ENCODE results near the gene DOK3. TPM values are rescaled to one million over a fixed set of nuclear protein-coding genes. Genes with fewer than 3 reads are reported as not detected.
A peak's percentile ranks its signal among the peaks of the same experiment; 100 is the strongest.

The DOK3 gene
- polyA plus RNA-seq, 4 donors, result 3.1 to 6.0 (median 4.1) TPM

- DNase-seq (no peak), FAIRE-seq (no peak)
- peaks cover 0 to 19% (median 0%) of the 10 kb centered on the region in 3 donors for H3K27me3 ChIP-seq (ENCODE audit: control insufficient read depth in 3 of 3, insufficient read depth in 3 of 3, low read length in 3 of 3)
- no peaks in the 10 kb centered on the region for H3K9me3 ChIP-seq (ENCODE audit: control insufficient read depth in 2 of 2, insufficient read depth in 1 of 2, low read depth in 1 of 2, low read length in 1 of 2)
- H3K36me3 ChIP-seq (ENCODE audit: control insufficient read depth in 3 of 3, insufficient read depth in 2 of 3, low read depth in 1 of 3, low read length in 3 of 3), result peaks cover 0 to 23% (median 0%) of the 10 kb centered on the region in 3 donors
- peaks cover 0 to 17% (median 0%) of the 10 kb centered on the region in 3 donors for H3K4me1 ChIP-seq (ENCODE audit: control insufficient read depth in 3 of 3, insufficient read depth in 2 of 3, low read depth in 1 of 3, low read length in 2 of 3)
- H3K4me3 ChIP-seq (ENCODE audit: low read depth in 1 of 3, low read length in 3 of 3), result peak overlapping the region in 1 of 3 donors; percentile 68
- WGBS, 3 donors, result 31 to 51% (median 48%) methylated on average over 7 of the region's 7 CpGs
- no peak overlapping the region for H3K27ac ChIP-seq (ENCODE audit: low read depth in 1 of 3, low read length in 2 of 3)
These were observed 35.6 kb downstream of the DOK3 start for GRCh38 chr5:177474002-177474476.

DNA sequence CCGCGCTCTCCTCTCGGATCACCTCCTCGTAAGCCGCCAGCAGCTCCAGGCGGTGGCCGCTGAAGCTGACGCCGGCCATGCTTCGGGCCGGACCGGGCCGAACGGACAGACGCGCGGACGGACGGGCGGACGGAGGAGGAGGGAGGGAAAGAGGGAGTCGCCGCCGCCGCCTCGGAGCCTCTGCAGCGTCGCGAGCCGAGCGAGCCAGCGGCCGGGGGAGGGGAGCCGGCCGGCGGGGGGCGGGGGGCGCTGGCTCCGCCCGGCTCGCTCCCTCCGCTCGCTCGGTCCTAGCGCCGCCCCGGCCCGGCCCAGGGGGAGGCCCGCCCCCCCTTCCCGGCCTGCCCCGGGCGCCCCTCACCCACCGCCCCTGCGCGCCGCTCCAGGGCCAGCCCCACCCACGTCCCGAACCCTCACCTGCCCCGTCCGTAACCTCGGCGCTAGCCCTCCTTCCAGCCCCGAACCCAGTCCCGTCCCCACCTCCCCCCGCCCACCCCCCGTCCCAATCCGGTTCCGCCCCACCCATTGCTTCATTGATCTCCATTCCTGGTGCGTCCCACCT lies 36.1 kb downstream of the DOK3 start, which contains the start of gene DBN1:
Gene DBN1, minus strand, starts transcription at position 192 of the 559 bp plus-strand sequence. Its CDS starts 113 bp downstream, at position 79.
- 3% methylated on average over 22 to 66 of the region's 69 CpGs for WGBS, 3 donors
- Histone ChIP-seq H3K27me3 (ENCODE audit: control insufficient read depth in 3 of 3, insufficient read depth in 3 of 3, low read length in 3 of 3) (peaks cover 0 to 19% (median 0%) of the 10 kb centered on the region in 3 donors), H3K4me3 (ENCODE audit: low read depth in 1 of 3, low read length in 3 of 3) (peak within 1 kb of the TSS; percentile 60 to 68 (median 65)), H3K9me3 (ENCODE audit: control insufficient read depth in 2 of 2, insufficient read depth in 1 of 2, low read depth in 1 of 2, low read length in 1 of 2) (no peaks in the 10 kb centered on the region), H3K36me3 (ENCODE audit: control insufficient read depth in 3 of 3, insufficient read depth in 2 of 3, low read depth in 1 of 3, low read length in 3 of 3) (peaks cover 0 to 27% (median 0%) of the 10 kb centered on the region in 3 donors), H3K27ac (ENCODE audit: low read depth in 1 of 3, low read length in 2 of 3) (no peak within 1 kb of the TSS), H3K4me1 (ENCODE audit: control insufficient read depth in 3 of 3, insufficient read depth in 2 of 3, low read depth in 1 of 3, low read length in 2 of 3) (peaks cover 0 to 17% (median 0%) of the 10 kb centered on the region in 3 donors)
- DNase-seq (peak in 1 of 2 donors; percentile 50), FAIRE-seq (no peak)

DNA sequence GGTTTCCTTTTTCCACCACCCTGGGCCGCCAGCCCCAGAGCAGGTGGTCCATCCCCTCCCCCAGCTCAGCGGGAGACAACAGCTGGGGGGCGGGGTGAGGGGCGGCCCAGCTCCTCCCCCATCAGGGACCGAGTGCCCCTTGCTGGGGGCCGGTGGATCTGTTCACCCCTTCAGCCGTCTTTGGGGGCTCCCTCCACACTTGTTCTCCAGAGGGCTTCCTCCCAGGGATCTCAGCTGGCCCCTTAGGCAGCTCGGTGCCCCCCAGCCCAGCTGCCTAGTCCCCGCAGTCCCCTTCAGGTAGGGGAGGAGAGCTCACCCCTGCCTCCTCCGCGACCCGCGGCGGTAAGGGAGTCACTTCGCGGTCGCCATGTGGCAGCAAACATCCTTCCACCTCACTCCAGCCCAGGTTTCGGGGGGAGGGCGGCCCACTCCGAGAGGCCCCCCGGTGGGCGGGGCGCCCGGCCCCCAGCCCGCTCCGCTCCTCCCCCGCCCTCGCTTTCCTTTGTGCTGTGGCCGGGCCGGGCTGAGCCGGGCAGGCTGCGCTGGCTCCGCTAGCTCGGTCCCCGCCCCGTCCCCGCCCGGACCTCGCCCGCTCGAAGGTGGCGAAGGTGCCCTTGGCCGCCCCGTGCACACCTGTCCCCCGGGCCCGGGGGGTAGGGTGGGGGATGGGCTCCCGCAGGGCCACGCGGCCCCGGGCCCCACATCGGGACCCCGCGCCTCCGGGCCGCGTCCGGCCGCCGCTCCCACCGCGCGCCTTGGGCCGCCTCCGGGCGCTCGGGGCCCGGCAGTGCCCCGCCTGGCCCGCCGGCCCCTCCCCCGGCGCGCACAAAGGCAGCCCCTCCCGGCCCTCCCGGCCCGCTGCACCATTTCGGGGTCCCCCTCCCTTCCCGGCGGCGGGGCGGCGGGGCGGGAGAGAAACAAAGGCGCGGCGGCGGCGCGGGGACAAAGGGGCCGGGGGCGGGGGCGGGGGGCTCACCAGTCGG lies 36.9 kb downstream of the DOK3 start:
- FAIRE-seq (no peak), DNase-seq (peak; percentile 41 to 63)
- Histone ChIP-seq H3K36me3 (ENCODE audit: control insufficient read depth in 3 of 3, insufficient read depth in 2 of 3, low read depth in 1 of 3, low read length in 3 of 3) (peaks cover 0 to 31% (median 0%) of the 10 kb centered on the region in 3 donors), H3K9me3 (ENCODE audit: control insufficient read depth in 2 of 2, insufficient read depth in 1 of 2, low read depth in 1 of 2, low read length in 1 of 2) (no peaks in the 10 kb centered on the region), H3K27ac (ENCODE audit: low read depth in 1 of 3, low read length in 2 of 3) (peak overlapping the region in 1 of 3 donors; percentile 3), H3K4me3 (ENCODE audit: low read depth in 1 of 3, low read length in 3 of 3) (peak overlapping the region; percentile 60 to 68 (median 65)), H3K27me3 (ENCODE audit: control insufficient read depth in 3 of 3, insufficient read depth in 3 of 3, low read length in 3 of 3) (peaks cover 0 to 19% (median 0%) of the 10 kb centered on the region in 3 donors), H3K4me1 (ENCODE audit: control insufficient read depth in 3 of 3, insufficient read depth in 2 of 3, low read depth in 1 of 3, low read length in 2 of 3) (peaks cover 0 to 17% (median 0%) of the 10 kb centered on the region in 3 donors)
- 2 to 3% (median 3%) methylated on average over 34 to 93 of the region's 93 CpGs for WGBS, 3 donors

GRCh38 chr5:177471610-177472356 lies 37.8 kb downstream of the DOK3 start:
- peak overlapping the region in 1 of 3 donors; percentile 65 for H3K4me3 ChIP-seq (ENCODE audit: low read depth in 1 of 3, low read length in 3 of 3)
- peak overlapping the region in 1 of 3 donors; percentile 3 for H3K27ac ChIP-seq (ENCODE audit: low read depth in 1 of 3, low read length in 2 of 3)

GRCh38 chr5:177470759-177471536 lies 38.7 kb downstream of the DOK3 start:
- Histone ChIP-seq H3K27ac (ENCODE audit: low read depth in 1 of 3, low read length in 2 of 3) (no peak overlapping the region), H3K9me3 (ENCODE audit: control insufficient read depth in 2 of 2, insufficient read depth in 1 of 2, low read depth in 1 of 2, low read length in 1 of 2) (no peaks in the 10 kb centered on the region), H3K4me1 (ENCODE audit: control insufficient read depth in 3 of 3, insufficient read depth in 2 of 3, low read depth in 1 of 3, low read length in 2 of 3) (peaks cover 0 to 17% (median 0%) of the 10 kb centered on the region in 3 donors), H3K27me3 (ENCODE audit: control insufficient read depth in 3 of 3, insufficient read depth in 3 of 3, low read length in 3 of 3) (peaks cover 0 to 19% (median 0%) of the 10 kb centered on the region in 3 donors), H3K4me3 (ENCODE audit: low read depth in 1 of 3, low read length in 3 of 3) (no peak overlapping the region), H3K36me3 (ENCODE audit: control insufficient read depth in 3 of 3, insufficient read depth in 2 of 3, low read depth in 1 of 3, low read length in 3 of 3) (peaks cover 0 to 48% (median 4%) of the 10 kb centered on the region in 3 donors)
- 83 to 90% (median 90%) methylated on average over 10 of the region's 10 CpGs for WGBS, 3 donors
- DNase-seq, result no peak
- no peak for FAIRE-seq

More at GRCh38 chr5:177471610-177472356, 37.8 kb downstream of the DOK3 start:
- DNase-seq (no peak), FAIRE-seq (no peak)
- Histone ChIP-seq H3K36me3 (ENCODE audit: control insufficient read depth in 3 of 3, insufficient read depth in 2 of 3, low read depth in 1 of 3, low read length in 3 of 3) (peaks cover 0 to 40% (median 4%) of the 10 kb centered on the region in 3 donors), H3K4me1 (ENCODE audit: control insufficient read depth in 3 of 3, insufficient read depth in 2 of 3, low read depth in 1 of 3, low read length in 2 of 3) (peaks cover 0 to 17% (median 0%) of the 10 kb centered on the region in 3 donors), H3K9me3 (ENCODE audit: control insufficient read depth in 2 of 2, insufficient read depth in 1 of 2, low read depth in 1 of 2, low read length in 1 of 2) (no peaks in the 10 kb centered on the region), H3K27me3 (ENCODE audit: control insufficient read depth in 3 of 3, insufficient read depth in 3 of 3, low read length in 3 of 3) (peaks cover 0 to 19% (median 0%) of the 10 kb centered on the region in 3 donors)
- 65 to 84% (median 82%) methylated on average over 14 of the region's 14 CpGs for WGBS, 3 donors

GRCh38 chr5:177469750-177470525 lies 39.7 kb downstream of the DOK3 start:
- no peak for DNase-seq
- Histone ChIP-seq H3K27me3 (ENCODE audit: control insufficient read depth in 3 of 3, insufficient read depth in 3 of 3, low read length in 3 of 3) (peaks cover 0 to 19% (median 0%) of the 10 kb centered on the region in 3 donors), H3K4me1 (ENCODE audit: control insufficient read depth in 3 of 3, insufficient read depth in 2 of 3, low read depth in 1 of 3, low read length in 2 of 3) (peaks cover 0 to 17% (median 0%) of the 10 kb centered on the region in 3 donors), H3K4me3 (ENCODE audit: low read depth in 1 of 3, low read length in 3 of 3) (no peak overlapping the region), H3K9me3 (ENCODE audit: control insufficient read depth in 2 of 2, insufficient read depth in 1 of 2, low read depth in 1 of 2, low read length in 1 of 2) (peaks cover 0 to 5% of the 10 kb centered on the region in 2 donors), H3K36me3 (ENCODE audit: control insufficient read depth in 3 of 3, insufficient read depth in 2 of 3, low read depth in 1 of 3, low read length in 3 of 3) (peaks cover 0 to 56% (median 4%) of the 10 kb centered on the region in 3 donors), H3K27ac (ENCODE audit: low read depth in 1 of 3, low read length in 2 of 3) (no peak overlapping the region)
- WGBS, 3 donors, result 70 to 85% (median 84%) methylated on average over 8 of the region's 8 CpGs
- no peak for FAIRE-seq
